PC-3 (cell line): Measurements from ENCODE around the gene PRR5. TPM values are rescaled to one million over a fixed set of nuclear protein-coding genes. Genes with fewer than 3 reads are reported as not detected.

Experiments
- ATAC-seq: fragments of 200-7000 bp; cut with Tn5 transposase; 2 replicates; pipeline ENCODE4 v1.9.1; 2020; ENCODE audit warnings: mild to moderate bottlenecking, moderate library complexity
- BruUV-seq: library from RNA; stranded (reverse); fragments of 400-500 nt; replicated peaks from 2 replicates; lab custom pipeline; 2021; lab: Mats Ljungman, UMichigan
- CTCF ChIA-PET: fragments of 300-600 bp; sonication (Branson Sonifier 250); formaldehyde crosslinking; loops from one replicate; lab custom pipeline; 2022; ENCODE audit warnings: antibody characterized with exemption; lab: Charles Lee
- POLR2A ChIA-PET: fragments of 300-600 bp; sonication (Branson Sonifier 250); formaldehyde crosslinking; loops from one replicate; lab custom pipeline; 2022; ENCODE audit warnings: antibody characterized with exemption; ENCODE audit not compliant: unreplicated experiment; lab: Charles Lee
- DNase-seq: peaks from one replicate; pipeline ENCODE4 v3.0.0-alpha.2; 2015
- H2AFZ ChIP-seq: fragments of 300-600 bp; sonication (generic); 2 replicates; pipeline ENCODE4 v1.6.0; 2016; ENCODE audit warnings: antibody characterized with exemption, low read length
- H3F3A ChIP-seq: fragments of 300-600 bp; sonication (generic); one replicate; pipeline ENCODE4 v1.6.0; 2017; ENCODE audit warnings: antibody characterized with exemption, low read length, control low read depth, mild to moderate bottlenecking; ENCODE audit not compliant: unreplicated experiment
- H3K27ac ChIP-seq: fragments of 300-600 bp; sonication (generic); 2 replicates; pipeline ENCODE4 v1.5.1; 2016; ENCODE audit warnings: mild to moderate bottlenecking, low read length
- H3K27me3 ChIP-seq: fragments of 300-600 bp; sonication (generic); 2 replicates; pipeline ENCODE4 v1.6.1; 2016; ENCODE audit warnings: low read length, mixed read lengths
- H3K36me3 ChIP-seq: fragments of 300-600 bp; sonication (generic); 2 replicates; pipeline ENCODE4 v1.6.1; 2016; ENCODE audit warnings: low read depth, mixed run types, low read length, mixed read lengths
- H3K4me1 ChIP-seq: fragments of 300-600 bp; sonication (generic); 2 replicates; pipeline ENCODE4 v1.5.1; 2016; ENCODE audit warnings: low read length; ENCODE audit not compliant: insufficient read depth
- H3K4me2 ChIP-seq: fragments of 300-600 bp; sonication (generic); 2 replicates; pipeline ENCODE4 v1.6.0; 2016; ENCODE audit warnings: low read length
- H3K4me3 ChIP-seq: fragments of 300-600 bp; sonication (generic); 2 replicates; pipeline ENCODE4 v1.5.1; 2016; ENCODE audit warnings: mild to moderate bottlenecking, low read length, mixed read lengths
- H3K79me2 ChIP-seq: fragments of 300-600 bp; sonication (generic); 2 replicates; pipeline ENCODE4 v1.6.1; 2017; ENCODE audit warnings: low read length, mixed read lengths
- H3K9ac ChIP-seq: fragments of 300-600 bp; sonication (generic); 2 replicates; pipeline ENCODE4 v1.6.0; 2016; ENCODE audit warnings: mild to moderate bottlenecking, low read length
- H3K9me2 ChIP-seq: fragments of 300-600 bp; sonication (generic); replicated peaks from 2 replicates; pipeline ENCODE4 v1.6.1; 2016; ENCODE audit warnings: mixed run types, low read length, mixed read lengths
- H3K9me3 ChIP-seq: fragments of 300-600 bp; sonication (generic); 2 replicates; pipeline ENCODE4 v1.6.1; 2016; ENCODE audit warnings: low read length, mixed read lengths
- H4K20me1 ChIP-seq: fragments of 300-600 bp; sonication (generic); 2 replicates; pipeline ENCODE4 v1.6.1; 2016; ENCODE audit warnings: low read length, mixed read lengths
- CTCF ChIP-seq: fragments of 300-600 bp; sonication (generic); conservative IDR thresholded peaks from 2 replicates; pipeline ENCODE4 v1.5.1; 2017; ENCODE audit warnings: antibody characterized with exemption, low read depth, mild to moderate bottlenecking, low read length
- EZH2 ChIP-seq: fragments of 300-600 bp; sonication (generic); IDR thresholded peaks from one replicate; pipeline ENCODE4 v1.6.1; 2017; ENCODE audit warnings: antibody characterized with exemption, mild to moderate bottlenecking, low read length; ENCODE audit not compliant: unreplicated experiment
- EZH2phosphoT487 ChIP-seq: fragments of 300-600 bp; sonication (generic); IDR thresholded peaks from 2 replicates; pipeline ENCODE4 v1.6.1; 2018; ENCODE audit warnings: mild to moderate bottlenecking, antibody characterized with exemption, low read length, borderline replicate concordance
- intact Hi-C: fragments of 100-400 bp; cut with micrococcal nuclease; formaldehyde crosslinking; loops from 2 replicates; pipeline ENCODE4 v1.9.0; 2023
- total RNA-seq: library from RNA; depleted of rRNA; stranded (reverse); fragments of >200 nt; gene quantifications from 2 replicates; pipeline ENCODE4 v1.2.3, GENCODE V29; 2014

Gene PRR5
- total RNA-seq, 1 experiment from 2014 or later = 14.5 TPM

- Histone ChIP-seq H2AFZ (no peak overlapping the region), H3K36me3 (no peaks in the 10 kb centered on the region), H3K9me2 (no peaks in the 10 kb centered on the region), H3F3A (no peaks in the 10 kb centered on the region), H3K79me2 (peaks cover 14% of the 10 kb centered on the region), H3K4me1 (peaks cover 15% of the 10 kb centered on the region; the same call in 1 of the 2 replicates), H3K27ac (no peak overlapping the region), H3K4me2 (no peak overlapping the region), H3K4me3 (no peak overlapping the region), H3K27me3 (no peaks in the 10 kb centered on the region), H3K9ac (no peak overlapping the region), H3K9me3 (no peaks in the 10 kb centered on the region), H4K20me1 (peaks cover 3% of the 10 kb centered on the region; the same call in 1 of the 2 replicates)
- no TSS peak for BruUV-seq
- POLR2A ChIA-PET = interaction anchor here (0.7 kb wide), 1 partner anchor 271 kb away, joined by 3 read pairs; no protein-coding TSS in a partner anchor
- CTCF ChIA-PET = no interaction called here
- DNase-seq (no peak), ATAC-seq (no peak)
- intact Hi-C loops = no loop called here
- TF ChIP-seq EZH2phosphoT487 = no peak
- no peak for TF ChIP-seq CTCF
- no peak for TF ChIP-seq EZH2
Observed at GRCh38 chr22:44706488-44706887, 4.5 kb downstream of the PRR5 start.

- BruUV-seq = no TSS peak
- no peaks in the 10 kb centered on the region for H3K9me3 ChIP-seq
- intact Hi-C loops = no loop called here
- H3K9ac ChIP-seq = no peak overlapping the region
- DNase-seq (no peak), ATAC-seq (no peak)
- no peak overlapping the region for H3K4me2 ChIP-seq
- ChIA-PET POLR2A (interaction anchor here (0.7 kb wide), 1 partner anchor 270 kb away, joined by 3 read pairs; no protein-coding TSS in a partner anchor), CTCF (no interaction called here)
- peaks cover 15% of the 10 kb centered on the region; the same call in 1 of the 2 replicates for H3K4me1 ChIP-seq
- H4K20me1 ChIP-seq = peaks cover 3% of the 10 kb centered on the region; the same call in 1 of the 2 replicates
- no peak overlapping the region for H3K27ac ChIP-seq
- H2AFZ ChIP-seq = no peak overlapping the region
- TF ChIP-seq EZH2phosphoT487 (no peak), CTCF (no peak), EZH2 (no peak)
- H3K27me3 ChIP-seq = no peaks in the 10 kb centered on the region
- H3K4me3 ChIP-seq = no peak overlapping the region
- H3F3A ChIP-seq = no peaks in the 10 kb centered on the region
- no peaks in the 10 kb centered on the region for H3K36me3 ChIP-seq
- peaks cover 14% of the 10 kb centered on the region for H3K79me2 ChIP-seq
- no peaks in the 10 kb centered on the region for H3K9me2 ChIP-seq
Observed at GRCh38 chr22:44707178-44707577, 5.2 kb downstream of the PRR5 start.

GRCh38 chr22:44707752-44708151 lies 5.7 kb downstream of the PRR5 start:
- H4K20me1 ChIP-seq = peaks cover 3% of the 10 kb centered on the region; the same call in 1 of the 2 replicates
- H3K9ac ChIP-seq = no peak overlapping the region

More at GRCh38 chr22:44707752-44708151, 5.7 kb downstream of the PRR5 start:
- intact Hi-C loops = no loop called here
- H3K4me2 ChIP-seq = no peak overlapping the region
- H3K9me2 ChIP-seq = no peaks in the 10 kb centered on the region
- H3K79me2 ChIP-seq = peaks cover 13% of the 10 kb centered on the region
- H3K27ac ChIP-seq = no peak overlapping the region
- ChIA-PET POLR2A (no interaction called here), CTCF (no interaction called here)
- no peaks in the 10 kb centered on the region for H3F3A ChIP-seq
- peaks cover 15% of the 10 kb centered on the region; the same call in 1 of the 2 replicates for H3K4me1 ChIP-seq
- BruUV-seq = no TSS peak
- H3K27me3 ChIP-seq = no peaks in the 10 kb centered on the region
- no peaks in the 10 kb centered on the region for H3K36me3 ChIP-seq
- peak; percentile 64 for ATAC-seq
- DNase-seq = peak; percentile 49
- no peak overlapping the region for H2AFZ ChIP-seq
- H3K4me3 ChIP-seq = no peak overlapping the region
- TF ChIP-seq EZH2phosphoT487 = no peak
- no peak for TF ChIP-seq EZH2
- no peaks in the 10 kb centered on the region for H3K9me3 ChIP-seq
